SK-N-SH (cell line): ENCODE data around the gene PDE2A. TPM values are rescaled to one million over a fixed set of nuclear protein-coding genes. Genes with fewer than 3 reads are reported as not detected.
A peak's percentile ranks its signal among the peaks of the same experiment; 100 is the strongest.

Experiments
- CTCF ChIA-PET: fragments of 300-600, 350-600 bp; formaldehyde crosslinking; extraction: SDS; loops from one replicate; lab custom pipeline; 2021; lab: Yijun Ruan, JAX
- POLR2A ChIA-PET: fragments of 350-600 bp; sonication (Branson Sonifier 250); formaldehyde crosslinking; extraction: SDS; loops from one replicate; lab custom pipeline; 2020; ENCODE audit warnings: antibody characterized with exemption, inconsistent platforms; lab: Yijun Ruan, JAX
- DNase-seq: peaks from one replicate; pipeline ENCODE4 v3.0.0; 2012
- H2AFZ ChIP-seq: fragments of 200-600 bp; sonication (generic); 2 replicates; pipeline ENCODE4 v1.8.1; 2016; ENCODE audit warnings: antibody characterized with exemption, mild to moderate bottlenecking, low read depth
- H3F3A ChIP-seq: fragments of 200-600 bp; sonication (generic); replicated peaks from 2 replicates; pipeline ENCODE3; 2016; ENCODE audit warnings: antibody characterized with exemption, mild to moderate bottlenecking; ENCODE audit not compliant: insufficient read depth
- H3K27ac ChIP-seq, 2 experiments: fragments of 200-500 bp in 1 of 2; fragments of 200-600 bp in 1 of 2; sonication (Bioruptor generic) in 1 of 2; sonication (generic), shearing (Covaris generic) in 1 of 2; 2 replicates each; pipeline versions ENCODE4 v1.5.1 to v1.6.1; 2014 to 2016; ENCODE audit warnings: low read depth in 2 of 2, inconsistent platforms in 1 of 2, low read length in 1 of 2, mild to moderate bottlenecking in 1 of 2, mixed read lengths in 1 of 2
- H3K27me3 ChIP-seq: fragments of 200-600 bp; sonication (generic), shearing (Covaris generic); 2 replicates; pipeline ENCODE4 v1.6.1; 2016; ENCODE audit warnings: mixed run types; ENCODE audit not compliant: insufficient read depth
- H3K36me3 ChIP-seq, 2 experiments: fragments of 200-500 bp in 1 of 2; fragments of 200-600 bp in 1 of 2; sonication (Bioruptor generic) in 1 of 2; sonication (generic) in 1 of 2; replicated peaks in 1 of 2; 2 replicates each; pipeline versions ENCODE3 to v1.5.1; 2014 to 2016; ENCODE audit warnings: low read length in 1 of 2, mild to moderate bottlenecking in 1 of 2; ENCODE audit not compliant: insufficient read depth in 2 of 2, control insufficient read depth in 1 of 2
- H3K4me1 ChIP-seq, 2 experiments: fragments of 200-500 bp in 1 of 2; fragments of 200-600 bp in 1 of 2; sonication (Bioruptor generic) in 1 of 2; sonication (generic), shearing (Covaris generic) in 1 of 2; 2 replicates each; pipeline versions ENCODE4 v1.5.1 to v1.6.1; 2014 to 2016; ENCODE audit warnings: low read depth in 1 of 2, low read length in 1 of 2, mixed run types in 1 of 2; ENCODE audit not compliant: insufficient read depth in 2 of 2, control insufficient read depth in 1 of 2
- H3K4me2 ChIP-seq: fragments of 200-600 bp; sonication (generic), shearing (Covaris generic); 2 replicates; pipeline ENCODE4 v1.6.1; 2017; ENCODE audit warnings: mixed run types
- H3K4me3 ChIP-seq, 2 experiments: fragments of 200-500 bp in 1 of 2; fragments of 200-600 bp in 1 of 2; sonication (Bioruptor generic) in 1 of 2; sonication (generic), shearing (Covaris generic) in 1 of 2; 2 replicates each; pipeline versions ENCODE4 v1.5.1 to v1.8.1; 2014 to 2016; ENCODE audit warnings: low read depth in 2 of 2, inconsistent platforms in 1 of 2, low read length in 1 of 2, mild to moderate bottlenecking in 1 of 2, mixed read lengths in 1 of 2, moderate library complexity in 1 of 2
- H3K79me2 ChIP-seq: fragments of 200-600 bp; sonication (generic); 2 replicates; pipeline ENCODE4 v1.8.1; 2017; ENCODE audit warnings: mild to moderate bottlenecking; ENCODE audit not compliant: insufficient read depth
- H3K9ac ChIP-seq: fragments of 200-600 bp; sonication (generic); 2 replicates; pipeline ENCODE4 v1.6.1; 2017; ENCODE audit warnings: mixed run types
- H3K9me2 ChIP-seq: fragments of 200-600 bp; sonication (generic); 2 replicates; pipeline ENCODE4 v1.6.1; 2017; ENCODE audit warnings: mixed run types
- H3K9me3 ChIP-seq: fragments of 200-600 bp; sonication (generic); 2 replicates; pipeline ENCODE4 v1.6.1; 2017; ENCODE audit warnings: mixed run types, mild to moderate bottlenecking, moderate library complexity
- H4K20me1 ChIP-seq: fragments of 200-600 bp; sonication (generic); 2 replicates; pipeline ENCODE4 v1.6.1; 2017; ENCODE audit warnings: mild to moderate bottlenecking, mixed run types; ENCODE audit not compliant: insufficient read depth
- CTCF ChIP-seq: fragments of 200-600 bp; sonication (generic); IDR thresholded peaks from 2 replicates; pipeline ENCODE4 v1.6.1; 2017; ENCODE audit warnings: antibody characterized with exemption, mild to moderate bottlenecking, moderate library complexity
- ELF1 ChIP-seq: IDR thresholded peaks from 2 replicates; pipeline ENCODE4 v1.4.0; 2012
- GATA2 ChIP-seq: sonication (generic); formaldehyde crosslinking; IDR thresholded peaks from 2 replicates; pipeline ENCODE4 v1.5.0; 2020; ENCODE audit warnings: mild to moderate bottlenecking, missing genetic modification reagents
- MEF2A ChIP-seq: IDR thresholded peaks from 2 replicates; pipeline ENCODE4 v1.4.0; 2012; ENCODE audit warnings: low read depth, borderline replicate concordance
- RAD21 ChIP-seq: IDR thresholded peaks from 2 replicates; pipeline ENCODE4 v1.6.1; 2012; ENCODE audit warnings: mild to moderate bottlenecking, low read length
- REST ChIP-seq: IDR thresholded peaks from 2 replicates; pipeline ENCODE4 v1.6.1; 2012; ENCODE audit warnings: mild to moderate bottlenecking, low read depth, low read length, moderate library complexity
- SMC3 ChIP-seq: IDR thresholded peaks from 2 replicates; pipeline ENCODE4 v1.6.1; 2012; ENCODE audit warnings: low read depth, low read length, improper control_type of control experiment
- TCF12 ChIP-seq: IDR thresholded peaks from 2 replicates; pipeline ENCODE4 v1.4.0; 2012
- USF2 ChIP-seq: fragments of 150-350 bp; IDR thresholded peaks from 2 replicates; pipeline ENCODE4 v1.6.1; 2017; ENCODE audit warnings: antibody characterized with exemption, low read length, low read depth, borderline replicate concordance
- YY1 ChIP-seq: IDR thresholded peaks from 2 replicates; pipeline ENCODE4 v1.4.0; 2012; ENCODE audit warnings: low read depth, mild to moderate bottlenecking
- ZBTB33 ChIP-seq: IDR thresholded peaks from 2 replicates; pipeline ENCODE4 v1.4.0; 2012; ENCODE audit warnings: low read depth, borderline replicate concordance
- WGBS: methylation state at CpG from one replicate; pipeline ENCODE4 v1.1.6; 2017; ENCODE audit warnings: low lambda C conversion rate; 5-methylcytosine and 5-hydroxymethylcytosine counted together
- polyA plus RNA-seq, 3 experiments: library from polyadenylated mRNA; depleted of rRNA; stranded (reverse); fragments of >200 nt; gene quantifications; 2 replicates each; pipeline ENCODE4 v1.2.3, GENCODE V29; 2012

PDE2A gene
- polyA plus RNA-seq, 1 of the 3 experiments (the other 2 are of a cell fraction), result 0.43 TPM

- no peak for TF ChIP-seq ZBTB33
- TF ChIP-seq RAD21, result no peak
- TF ChIP-seq ELF1, result no peak
These were observed 30.6 kb upstream of the PDE2A start (continued) for GRCh38 chr11:72704783-72705265.

- no peaks in the 10 kb centered on the region for H3K27me3 ChIP-seq
- no peaks in the 10 kb centered on the region for H3K9me3 ChIP-seq
- no peaks in the 10 kb centered on the region for H4K20me1 ChIP-seq
- TF ChIP-seq CTCF, result peak; percentile 17; the same call in 1 of the 2 replicates
- no peak for TF ChIP-seq YY1
- no peak for TF ChIP-seq SMC3
- WGBS, result 92% methylated on average over 5 of the region's 13 CpGs
- no peaks in the 10 kb centered on the region for H3F3A ChIP-seq
- DNase-seq, result no peak
- ChIA-PET CTCF (interaction anchor here (0.9 to 2.9 kb wide), 6 partner anchors 17 to 61 kb away, joined by 3 to 15 read pairs (median 3); no protein-coding TSS in a partner anchor), POLR2A (no interaction called here)
- peaks cover 7 to 42% of the 10 kb centered on the region in 2 experiments for H3K36me3 ChIP-seq
- H3K4me1 ChIP-seq, result peaks cover 0 to 12% of the 10 kb centered on the region in 2 experiments; a peak in 1 of 4 replicates
- no peaks in the 10 kb centered on the region for H3K79me2 ChIP-seq
- no peak overlapping the region for H2AFZ ChIP-seq
- peak overlapping the region in 1 of 2 experiments; percentile 31; a peak in 2 of 4 replicates for H3K27ac ChIP-seq
- H3K4me3 ChIP-seq, result no peak overlapping the region
- H3K9ac ChIP-seq, result no peak overlapping the region
- H3K4me2 ChIP-seq, result no peak overlapping the region
- no peaks in the 10 kb centered on the region for H3K9me2 ChIP-seq
These were observed 30.0 kb upstream of the PDE2A start for GRCh38 chr11:72704028-72704782.

GRCh38 chr11:72703267-72704008, 29.2 kb upstream of the PDE2A start:
- Histone ChIP-seq H3K9ac (no peak overlapping the region), H3K27ac (peak overlapping the region in 1 of 2 experiments; percentile 44; a peak in 1 of 4 replicates), H3K27me3 (no peaks in the 10 kb centered on the region), H3K9me2 (no peaks in the 10 kb centered on the region), H2AFZ (no peak overlapping the region), H3K79me2 (no peaks in the 10 kb centered on the region), H3F3A (no peaks in the 10 kb centered on the region), H3K4me3 (no peak overlapping the region), H3K4me1 (peaks cover 0 to 12% of the 10 kb centered on the region in 2 experiments; a peak in 1 of 4 replicates), H3K9me3 (no peaks in the 10 kb centered on the region), H4K20me1 (no peaks in the 10 kb centered on the region), H3K4me2 (no peak overlapping the region), H3K36me3 (peaks cover 7 to 44% of the 10 kb centered on the region in 2 experiments)
- TF ChIP-seq REST (no peak), GATA2 (no peak), USF2 (no peak), ELF1 (no peak), TCF12 (no peak), MEF2A (no peak)
- CTCF ChIA-PET, result interaction anchor here (0.8 to 2.9 kb wide), 8 partner anchors 17 to 60 kb away, joined by 3 to 15 read pairs (median 3); no protein-coding TSS in a partner anchor
- POLR2A ChIA-PET, result no interaction called here
- no peak for DNase-seq
- 52% methylated on average over 5 of the region's 11 CpGs for WGBS
